HEK293T (cell line): ENCODE results near the gene TRPC6.
A peak's percentile ranks its signal among the peaks of the same experiment; 100 is the strongest.

ENCODE experiments used
- CTCF ChIA-PET: fragments of 350-600 bp; formaldehyde crosslinking; extraction: SDS; loops from one replicate; lab custom pipeline; 2021; ENCODE audit warnings: antibody characterized with exemption, inconsistent platforms; lab: Yijun Ruan, JAX
- POLR2A ChIA-PET: fragments of 350-600 bp; formaldehyde crosslinking; extraction: SDS; loops from one replicate; lab custom pipeline; 2020; ENCODE audit warnings: antibody characterized with exemption, inconsistent platforms; lab: Yijun Ruan, JAX
- DNase-seq: peaks from one replicate; pipeline ENCODE4 v3.0.0; 2012; ENCODE audit warnings: mixed read lengths; ENCODE audit errors: extremely low spot score
- BHLHE40 ChIP-seq: fragments of 450-650 bp; IDR thresholded peaks from 2 replicates; pipeline ENCODE4 v1.6.1; 2016; ENCODE audit warnings: mild to moderate bottlenecking, moderate library complexity, borderline replicate concordance
- CTBP1 ChIP-seq: fragments of 450-650 bp; IDR thresholded peaks from 2 replicates; pipeline ENCODE4 v1.6.1; 2016; ENCODE audit warnings: borderline replicate concordance
- ELF4 ChIP-seq: fragments of 450-650 bp; IDR thresholded peaks from 2 replicates; pipeline ENCODE4 v1.6.1; 2017; ENCODE audit warnings: antibody characterized with exemption
- HDGF ChIP-seq: fragments of 450-650 bp; IDR thresholded peaks from 2 replicates; pipeline ENCODE4 v1.6.1; 2017; ENCODE audit warnings: antibody characterized with exemption, borderline replicate concordance
- L3MBTL2 ChIP-seq: fragments of 450-650 bp; conservative IDR thresholded peaks from 2 replicates; pipeline ENCODE4 v1.6.1; 2016; ENCODE audit warnings: mild to moderate bottlenecking
- PKNOX1 ChIP-seq: fragments of 450-650 bp; IDR thresholded peaks from 2 replicates; pipeline ENCODE4 v1.6.1; 2016
- SP1 ChIP-seq: fragments of 450-650 bp; IDR thresholded peaks from 2 replicates; pipeline ENCODE4 v1.6.1; 2017

Gene TRPC6

GRCh38 chr11:101429703-101430540 is 153.9 kb downstream of the TRPC6 start:
- no peak for TF ChIP-seq SP1
- POLR2A ChIA-PET, result no interaction called here
- CTCF ChIA-PET, result interaction anchor here (1.4 kb wide), 1 partner anchor 27 kb away, joined by 3 read pairs; no protein-coding TSS in a partner anchor
- DNase-seq, result no peak

- POLR2A ChIA-PET, result no interaction called here
- no peak for TF ChIP-seq BHLHE40
- no peak for TF ChIP-seq HDGF
- TF ChIP-seq L3MBTL2, result no peak
- no peak for TF ChIP-seq ELF4
- peak; percentile 24 for DNase-seq
Measured at GRCh38 chr11:101428918-101429317, 154.9 kb downstream of the TRPC6 start.

GRCh38 chr11:101407324-101407723 is 176.5 kb downstream of the TRPC6 start:
- POLR2A ChIA-PET, result interaction anchor here (0.6 kb wide), 1 partner anchor 427 kb away, joined by 4 read pairs; no protein-coding TSS in a partner anchor
- DNase-seq, result no peak
- TF ChIP-seq PKNOX1 (no peak), ELF4 (no peak), CTBP1 (no peak)
- CTCF ChIA-PET, result no interaction called here

More at GRCh38 chr11:101428918-101429317, 154.9 kb downstream of the TRPC6 start:
- CTCF ChIA-PET, result interaction anchor here (0.8 kb wide), 1 partner anchor 28 kb away, joined by 3 read pairs; no protein-coding TSS in a partner anchor
